GM10266 (cell line): ENCODE results near the gene SPATA1.
A peak's percentile ranks its signal among the peaks of the same experiment; 100 is the strongest.

ENCODE experiments used
- DNase-seq: peaks from one replicate; pipeline ENCODE4 v3.0.0; 2012; ENCODE audit errors: extremely low spot score
- CTCF ChIP-seq: IDR thresholded peaks from 2 replicates; pipeline ENCODE4 v1.5.1; 2012; ENCODE audit warnings: mild to moderate bottlenecking, low read depth; ENCODE audit not compliant: control insufficient read depth, insufficient read depth; ENCODE audit errors: missing control alignments

SPATA1 gene

GRCh38 chr1:84506002-84506728 lies at the start of gene SPATA1, which contains the start of gene GNG5:
TSS of gene SPATA1 (plus strand) at chr1:84506386. CDS start at chr1:84516360, 9,974 bp downstream.
TSS of gene GNG5 (minus strand) at chr1:84506581. CDS start at chr1:84506091, 490 bp downstream.
- no peak for TF ChIP-seq CTCF
- peak; percentile 97 for DNase-seq

- no peak for DNase-seq
- TF ChIP-seq CTCF = no peak
Measured at GRCh38 chr1:84462118-84462517, 44.1 kb upstream of the SPATA1 start.

- no peak for TF ChIP-seq CTCF
- no peak for DNase-seq
Measured at GRCh38 chr1:84467298-84467697, 38.9 kb upstream of the SPATA1 start.

DNA sequence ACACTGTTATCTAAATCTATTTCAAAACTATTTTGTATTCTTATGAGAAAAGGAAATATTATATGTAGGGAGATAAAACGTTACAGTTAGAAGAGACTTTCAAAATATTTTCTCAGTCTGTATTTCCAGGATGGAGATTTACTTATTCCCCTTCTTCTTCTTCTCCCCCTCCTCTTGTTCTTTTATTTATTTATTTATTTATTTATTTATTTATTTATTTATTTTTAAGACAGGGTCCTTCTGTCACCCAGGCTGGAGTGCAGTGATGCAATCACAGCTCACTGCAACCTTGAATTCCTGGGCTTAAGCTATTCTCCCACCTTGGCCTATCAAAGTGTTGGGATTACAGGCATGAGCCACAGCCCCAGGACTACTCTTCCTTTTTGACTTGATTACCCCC lies 30.0 kb upstream of the SPATA1 start:
- no peak for DNase-seq
- TF ChIP-seq CTCF = no peak

DNA sequence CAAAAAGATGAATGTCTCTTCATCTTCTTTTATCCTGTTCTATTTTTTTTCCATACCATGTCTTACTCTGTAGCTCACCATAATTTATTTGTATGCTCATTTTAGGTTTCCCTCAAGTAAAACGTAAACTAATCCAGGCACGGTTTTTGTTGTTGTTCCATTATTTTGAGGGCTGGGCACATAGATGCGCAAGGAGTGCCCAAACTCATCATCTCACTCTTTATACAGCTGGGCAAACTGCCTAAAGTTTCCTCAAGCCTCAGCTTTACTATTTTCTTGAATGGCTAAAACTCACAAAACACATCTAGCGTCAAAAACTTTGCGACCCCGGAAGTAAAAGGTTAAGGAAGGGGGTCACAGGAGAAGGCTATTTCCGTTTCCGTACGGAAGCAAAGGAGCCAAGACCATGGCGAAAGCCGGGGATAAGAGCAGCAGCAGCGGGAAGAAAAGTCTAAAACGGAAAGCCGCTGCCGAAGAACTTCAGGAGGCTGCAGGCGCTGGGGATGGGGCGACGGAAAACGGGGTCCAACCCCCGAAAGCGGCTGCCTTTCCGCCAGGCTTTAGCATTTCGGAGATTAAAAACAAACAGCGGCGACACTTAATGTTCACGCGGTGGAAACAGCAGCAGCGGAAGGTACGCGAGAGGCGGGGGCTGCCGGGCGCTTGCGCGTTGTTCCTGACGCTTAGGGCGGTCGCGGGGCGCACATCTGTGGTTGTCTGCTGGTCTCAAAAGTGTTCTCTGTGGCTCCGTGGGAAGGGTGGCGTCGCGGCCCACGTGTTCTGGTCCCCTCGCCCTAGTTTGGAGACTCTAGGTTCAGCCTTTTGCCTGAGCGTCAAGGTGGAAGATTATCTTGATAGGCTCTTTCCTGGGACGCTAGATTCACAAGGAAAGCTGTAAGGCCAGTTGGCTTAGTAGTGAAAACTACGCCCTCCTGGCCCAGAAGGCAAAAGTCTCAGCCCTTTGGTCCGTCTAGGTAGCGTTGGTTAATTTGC lies 27.0 kb upstream of the SPATA1 start, which contains the start of gene RPF1:
Gene RPF1, plus strand, starts transcription at position 391 of the 993 bp plus-strand sequence. Its CDS starts 16 bp downstream, at position 407.
- no peak for TF ChIP-seq CTCF
- DNase-seq = peak; percentile 70

DNA sequence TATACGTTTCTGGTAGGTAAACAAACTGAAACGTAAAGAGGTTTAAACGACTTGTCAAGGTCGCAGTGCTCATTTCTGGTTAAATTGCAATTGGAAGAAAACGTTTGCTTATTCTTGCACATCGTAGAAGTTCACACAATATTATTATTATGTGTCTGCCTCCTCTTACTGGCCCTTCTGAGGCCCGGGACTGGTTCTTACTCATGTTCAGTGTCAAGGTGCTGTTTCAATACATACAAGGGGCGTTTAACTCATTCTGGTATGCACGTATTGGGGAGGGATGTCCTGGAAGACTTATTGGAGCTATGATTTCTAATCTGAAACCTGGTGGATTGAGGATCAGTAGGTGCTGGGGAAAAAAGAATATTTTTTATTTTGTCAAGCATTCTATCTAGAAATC lies 26.2 kb upstream of the SPATA1 start:
- no peak for TF ChIP-seq CTCF
- no peak for DNase-seq

GRCh38 chr1:84480650-84481049 lies 25.5 kb upstream of the SPATA1 start:
- TF ChIP-seq CTCF = no peak
- no peak for DNase-seq
